Activated CD8-positive, alpha-beta T cell treated with anti-CD3 and anti-CD28 coated beads for 36 hours (primary cell): Measurements from ENCODE around the gene RNU7-1. TPM values are rescaled to one million over a fixed set of nuclear protein-coding genes. Genes with fewer than 3 reads are reported as not detected.

Experiments used
- ATAC-seq: fragments of 200-7000 bp; cut with Tn5 transposase; one replicate; pipeline ENCODE4 v1.10.0; 2021; ENCODE audit warnings: mild to moderate bottlenecking, moderate library complexity
- CTCF ChIA-PET: fragments of 350-600 bp; sonication (Branson Sonifier 250); formaldehyde crosslinking; loops from one replicate; lab custom pipeline; 2021; ENCODE audit warnings: antibody characterized with exemption; lab: Charles Lee
- POLR2A ChIA-PET: fragments of 350-600 bp; sonication (Branson Sonifier 250); formaldehyde crosslinking; loops from one replicate; lab custom pipeline; 2021; ENCODE audit warnings: antibody characterized with exemption; lab: Charles Lee
- DNase-seq: peaks from one replicate; pipeline ENCODE4 v3.0.0-alpha.2; 2020
- H3K27ac Mint-ChIP-seq: one replicate; pipeline ENCODE4 v1.8.0; 2021; ENCODE audit warnings: mild to moderate bottlenecking, mixed read lengths
- H3K27me3 Mint-ChIP-seq: one replicate; pipeline ENCODE4 v1.8.0; 2021; ENCODE audit warnings: mixed read lengths
- H3K36me3 Mint-ChIP-seq: one replicate; pipeline ENCODE4 v1.8.0; 2021; ENCODE audit warnings: low read depth, mixed read lengths
- H3K4me1 Mint-ChIP-seq: one replicate; pipeline ENCODE4 v1.8.0; 2021; ENCODE audit warnings: low read depth, mixed read lengths
- H3K4me3 Mint-ChIP-seq: one replicate; pipeline ENCODE4 v1.8.0; 2021; ENCODE audit warnings: mild to moderate bottlenecking, moderate library complexity, mixed read lengths
- H3K9me3 Mint-ChIP-seq: one replicate; pipeline ENCODE4 v1.8.0; 2021; ENCODE audit warnings: mixed read lengths
- CTCF ChIP-seq: fragments of 200-600 bp; IDR thresholded peaks from one replicate; pipeline ENCODE4 v1.8.0; 2022; ENCODE audit warnings: antibody characterized with exemption, mild to moderate bottlenecking
- intact Hi-C: fragments of 100-400 bp; cut with micrococcal nuclease; formaldehyde crosslinking; loops from one replicate; pipeline ENCODE4 v1.10.0; 2022
- total RNA-seq, 2 experiments: library from RNA; stranded (reverse); gene quantifications; one replicate each; pipeline ENCODE4 v1.2.3, GENCODE V29; 2021

Gene RNU7-1
- total RNA-seq, 2 experiments from 2014 or later, result not detected

GRCh38 chr12:6923003-6923732, 20.4 kb upstream of the RNU7-1 start:
- intact Hi-C loops, result no loop called here
- ATAC-seq (no peak), DNase-seq (no peak)
- CTCF ChIA-PET, result interaction anchor here (1.1 to 7.3 kb wide), 11 partner anchors 10 to 179 kb away, joined by 3 to 108 read pairs (median 16); partner anchors contain the start of genes C12orf57, ENO2, RNU7-1 and SPSB2
- peaks cover 46% of the 10 kb centered on the region for H3K4me1 Mint-ChIP-seq
- H3K36me3 Mint-ChIP-seq, result peaks cover 33% of the 10 kb centered on the region
- H3K9me3 Mint-ChIP-seq, result no peaks in the 10 kb centered on the region
- peak overlapping the region; percentile 49 for H3K27ac Mint-ChIP-seq
- POLR2A ChIA-PET, result interaction anchor here (1.4 to 36.0 kb wide), 3 partner anchors 9 to 31 kb away, joined by 11 to 1266 read pairs (median 90); partner anchors contain the start of genes C12orf57, ENO2, PTPN6 and RNU7-1
- H3K4me3 Mint-ChIP-seq, result no peak overlapping the region
- no peaks in the 10 kb centered on the region for H3K27me3 Mint-ChIP-seq
- TF ChIP-seq CTCF, result no peak

GRCh38 chr12:6923851-6924250, 19.8 kb upstream of the RNU7-1 start:
- Mint-ChIP-seq H3K4me1 (peaks cover 50% of the 10 kb centered on the region), H3K27me3 (no peaks in the 10 kb centered on the region), H3K27ac (peak overlapping the region; percentile 49), H3K36me3 (peaks cover 36% of the 10 kb centered on the region), H3K9me3 (no peaks in the 10 kb centered on the region), H3K4me3 (no peak overlapping the region)
- DNase-seq (no peak), ATAC-seq (no peak)
- no peak for TF ChIP-seq CTCF
- ChIA-PET CTCF (interaction anchor here (0.7 to 7.3 kb wide), 15 partner anchors 9 to 189 kb away, joined by 3 to 108 read pairs (median 14); partner anchors contain the start of genes C12orf57, ENO2, PTPN6 and RNU7-1), POLR2A (interaction anchor here (1.0 to 36.0 kb wide), 5 partner anchors 10 to 52 kb away, joined by 3 to 1266 read pairs (median 11); partner anchors contain the start of genes C12orf57, ENO2, PTPN6 and RNU7-1)
- intact Hi-C loops, result no loop called here

- ATAC-seq (no peak), DNase-seq (no peak)
- intact Hi-C loops, result no loop called here
- H3K27ac Mint-ChIP-seq, result no peak overlapping the region
- POLR2A ChIA-PET, result interaction anchor here (0.7 to 36.0 kb wide), 11 partner anchors 9 to 183 kb away, joined by 3 to 1266 read pairs (median 4); partner anchors contain the start of genes C12orf57, PTPN6 and RNU7-1
- no peaks in the 10 kb centered on the region for H3K27me3 Mint-ChIP-seq
- H3K4me1 Mint-ChIP-seq, result peaks cover 51% of the 10 kb centered on the region
- CTCF ChIA-PET, result interaction anchor here (0.8 to 7.3 kb wide), 18 partner anchors 8 to 188 kb away, joined by 3 to 108 read pairs (median 8); partner anchors contain the start of genes C12orf57, ENO2, PTPN6 and RNU7-1
- no peak overlapping the region for H3K4me3 Mint-ChIP-seq
- no peaks in the 10 kb centered on the region for H3K9me3 Mint-ChIP-seq
- H3K36me3 Mint-ChIP-seq, result peaks cover 24% of the 10 kb centered on the region
- no peak for TF ChIP-seq CTCF
Measured at GRCh38 chr12:6925239-6925539, 18.4 kb upstream of the RNU7-1 start.

GRCh38 chr12:6925540-6926279, 17.9 kb upstream of the RNU7-1 start:
- DNase-seq, result no peak
- ChIA-PET CTCF (interaction anchor here (0.8 to 7.3 kb wide), 21 partner anchors 8 to 187 kb away, joined by 3 to 108 read pairs (median 6); partner anchors contain the start of genes C12orf57, ENO2, PTMS and PTPN6), POLR2A (interaction anchor here (0.7 to 36.0 kb wide), 11 partner anchors 9 to 183 kb away, joined by 3 to 1266 read pairs (median 4); partner anchors contain the start of genes C12orf57, ENO2, PTPN6 and RNU7-1)
- peaks cover 24% of the 10 kb centered on the region for H3K36me3 Mint-ChIP-seq
- H3K4me3 Mint-ChIP-seq, result peak overlapping the region; percentile 74
- peaks cover 54% of the 10 kb centered on the region for H3K4me1 Mint-ChIP-seq
- H3K9me3 Mint-ChIP-seq, result no peaks in the 10 kb centered on the region
- H3K27ac Mint-ChIP-seq, result no peak overlapping the region
- H3K27me3 Mint-ChIP-seq, result no peaks in the 10 kb centered on the region
- ATAC-seq, result no peak
- intact Hi-C loops, result no loop called here
- no peak for TF ChIP-seq CTCF
